Pancreas (tissue), 10 donors: Measurements from ENCODE around the gene EBF4. TPM values are rescaled to one million over a fixed set of nuclear protein-coding genes. Genes with fewer than 3 reads are reported as not detected.

Source experiments
- ATAC-seq, 4 donors: fragments of 200-7000 bp; cut with Tn5 transposase; one replicate each; pipeline versions ENCODE4 v1.8.0 to v1.9.1; 2020; ENCODE audit warnings: mild to moderate bottlenecking in 4 of 4, moderate library complexity in 4 of 4
- DNase-seq, 6 donors: peaks; one replicate each; pipeline ENCODE4 v3.0.0-alpha.2; 2020
- FAIRE-seq: peaks from 2 replicates; lab custom pipeline; 2012; peaks lifted over from hg19 to GRCh38; lab: Jason Lieb, UNC
- H3K27ac ChIP-seq, 4 donors: fragments of 200-600 bp; sonication (generic); 1 replicate in 3 of 4; 2 replicates in 1 of 4; pipeline versions ENCODE4 v1.5.0 to v1.8.0; 2020
- H3K27me3 ChIP-seq, 4 donors: fragments of 200-600 bp; one replicate each; pipeline ENCODE4 v1.8.0; 2021
- H3K36me3 ChIP-seq, 3 donors: fragments of 200-600 bp; sonication (generic) in 1 of 3; one replicate each; pipeline versions ENCODE4 v1.5.0 to v1.8.0; 2020 to 2021
- H3K4me1 ChIP-seq, 3 donors: fragments of 200-600 bp; one replicate each; pipeline ENCODE4 v1.8.0; 2021
- H3K4me3 ChIP-seq, 4 donors: fragments of 200-600 bp; sonication (generic) in 2 of 4; one replicate each; pipeline versions ENCODE4 v1.5.0 to v1.8.0; 2020 to 2021
- H3K9me3 ChIP-seq, 4 donors: fragments of 200-600 bp; one replicate each; pipeline ENCODE4 v1.8.0; 2021
- WGBS, 2 donors: extraction: QIAGEN DNeasy Blood & Tissue Kit; methylation state at CpG; one replicate each; pipeline ENCODE4 v1.1.7; 2013; 5-methylcytosine and 5-hydroxymethylcytosine counted together
- intact Hi-C, 3 donors: fragments of 100-400 bp; cut with DNase I; formaldehyde crosslinking; loops; one replicate each; pipeline versions ENCODE4 v1.11.1 to v1.14.2; 2022
- polyA plus RNA-seq, 2 donors: library from polyadenylated mRNA; stranded (reverse); fragments of 200-250 nt; gene quantifications; one replicate each; pipeline ENCODE4 v1.2.3, GENCODE V29; 2013
- total RNA-seq, 6 donors: library from RNA; stranded (reverse); fragmentation: NEBNext Ultra II Directional in 4 of 6; extraction: Animal tissue kit (Norgen Biotek cat#: 25700) in 4 of 6; gene quantifications; one replicate each; pipeline versions ENCODE4 v1.2.1 to v1.2.4, GENCODE V29; 2021 to 2023
- TF ChIP-seq, protein P1 (sequence below), 4 donors: fragments of 200-600 bp; sonication (generic) in 3 of 4; IDR thresholded peaks; one replicate each; pipeline versions ENCODE4 v1.5.0 to v1.8.0; 2021; ENCODE audit warnings: antibody characterized with exemption in 4 of 4
- donor health status: healthy with polysubstance abuse.
- donor health status: DM: no; HTN: no; CAD: no; lungs with moderate emphysema.
- donor health status: DM: no; HTN: no; CAD: no.
- donor health status: control.
- donor health status: control.
- donor health status: Bipolar disorder and iron deficiency.
- donor health status: DM: yes; HTN: yes; CAD: no.
- donor health status: DM: no; HTN: no; CAD: no.
- donor health status: DM: no; HTN: no; CAD: no.
- donor health status: DM: yes; HTN: yes; CAD: no.

The EBF4 gene, protein sequence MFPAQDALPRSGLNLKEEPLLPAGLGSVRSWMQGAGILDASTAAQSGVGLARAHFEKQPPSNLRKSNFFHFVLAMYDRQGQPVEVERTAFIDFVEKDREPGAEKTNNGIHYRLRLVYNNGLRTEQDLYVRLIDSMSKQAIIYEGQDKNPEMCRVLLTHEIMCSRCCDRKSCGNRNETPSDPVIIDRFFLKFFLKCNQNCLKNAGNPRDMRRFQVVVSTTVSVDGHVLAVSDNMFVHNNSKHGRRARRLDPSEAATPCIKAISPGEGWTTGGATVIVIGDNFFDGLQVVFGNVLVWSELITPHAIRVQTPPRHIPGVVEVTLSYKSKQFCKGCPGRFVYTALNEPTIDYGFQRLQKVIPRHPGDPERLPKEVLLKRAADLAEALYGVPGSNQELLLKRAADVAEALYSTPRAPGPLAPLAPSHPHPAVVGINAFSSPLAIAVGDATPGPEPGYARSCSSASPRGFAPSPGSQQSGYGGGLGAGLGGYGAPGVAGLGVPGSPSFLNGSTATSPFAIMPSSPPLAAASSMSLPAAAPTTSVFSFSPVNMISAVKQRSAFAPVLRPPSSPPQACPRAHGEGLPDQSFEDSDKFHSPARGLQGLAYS
- total RNA-seq (10 to 100 TPM in 2 of 6 donors, 1 to 10 TPM in 4; 6.8 to 16.4 (median 8.1) TPM), polyA plus RNA-seq (10 to 100 TPM; 22.9 to 25.3 TPM)

DNA sequence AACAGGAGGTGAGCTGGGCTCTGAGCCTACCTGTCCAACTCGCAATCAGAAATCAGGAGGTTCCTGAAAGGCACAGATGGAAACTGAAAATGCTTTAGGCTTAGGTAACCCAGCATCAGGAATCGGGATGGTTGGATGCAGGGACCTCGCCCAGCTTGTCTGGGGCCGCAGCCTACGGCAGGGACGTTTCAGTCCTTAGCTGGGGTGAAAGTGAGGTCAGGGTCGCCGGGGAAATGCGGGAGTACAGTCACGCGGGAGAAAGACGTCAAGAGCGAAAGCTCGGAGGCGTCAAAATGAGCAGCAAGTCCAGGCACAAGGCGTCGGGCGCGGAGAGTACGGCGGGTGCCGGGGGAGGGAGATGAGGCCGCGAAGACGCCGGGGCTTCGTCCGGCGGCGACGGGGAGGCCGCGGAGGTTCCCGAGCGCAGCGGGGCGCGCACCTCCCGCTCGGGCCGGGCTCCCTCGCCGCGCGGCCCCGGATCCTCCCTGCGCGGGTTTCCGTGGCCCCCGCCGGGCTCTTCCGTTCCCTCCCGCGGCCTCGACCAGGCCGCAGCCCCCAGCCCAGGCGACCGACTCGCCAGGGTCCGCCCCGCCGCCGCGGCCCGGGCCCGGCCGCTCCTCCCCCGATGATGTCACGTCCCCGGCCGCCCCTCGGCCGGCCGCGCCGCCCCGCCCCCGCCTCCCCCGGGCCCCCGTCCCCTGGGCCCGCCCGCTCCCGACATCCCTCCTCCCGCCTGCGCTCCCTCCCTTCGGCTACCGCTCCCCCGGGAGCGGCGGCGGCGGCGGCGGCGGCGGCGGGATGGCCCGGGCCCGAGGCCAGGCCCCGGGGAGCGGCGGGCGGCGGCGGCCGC, at the start of gene EBF4:
Gene EBF4 (plus strand): TSS at position 745 of the 850 bp plus-strand sequence. CDS start 866 bp downstream, outside the sequence.
- Histone ChIP-seq H3K4me1 (no peaks in the 10 kb centered on the region), H3K4me3 (peak within 1 kb of the TSS; percentile 23 to 52 (median 39)), H3K36me3 (no peaks in the 10 kb centered on the region), H3K27ac (peak within 1 kb of the TSS; percentile 48 to 68 (median 61)), H3K9me3 (no peaks in the 10 kb centered on the region), H3K27me3 (no peaks in the 10 kb centered on the region)
- peak; percentile 43 to 73 (median 65) for ATAC-seq
- 2 to 7% methylated on average over 25 to 106 of the region's 106 CpGs for WGBS, 2 donors
- no peak for FAIRE-seq
- TF ChIP-seq, protein P1, sequence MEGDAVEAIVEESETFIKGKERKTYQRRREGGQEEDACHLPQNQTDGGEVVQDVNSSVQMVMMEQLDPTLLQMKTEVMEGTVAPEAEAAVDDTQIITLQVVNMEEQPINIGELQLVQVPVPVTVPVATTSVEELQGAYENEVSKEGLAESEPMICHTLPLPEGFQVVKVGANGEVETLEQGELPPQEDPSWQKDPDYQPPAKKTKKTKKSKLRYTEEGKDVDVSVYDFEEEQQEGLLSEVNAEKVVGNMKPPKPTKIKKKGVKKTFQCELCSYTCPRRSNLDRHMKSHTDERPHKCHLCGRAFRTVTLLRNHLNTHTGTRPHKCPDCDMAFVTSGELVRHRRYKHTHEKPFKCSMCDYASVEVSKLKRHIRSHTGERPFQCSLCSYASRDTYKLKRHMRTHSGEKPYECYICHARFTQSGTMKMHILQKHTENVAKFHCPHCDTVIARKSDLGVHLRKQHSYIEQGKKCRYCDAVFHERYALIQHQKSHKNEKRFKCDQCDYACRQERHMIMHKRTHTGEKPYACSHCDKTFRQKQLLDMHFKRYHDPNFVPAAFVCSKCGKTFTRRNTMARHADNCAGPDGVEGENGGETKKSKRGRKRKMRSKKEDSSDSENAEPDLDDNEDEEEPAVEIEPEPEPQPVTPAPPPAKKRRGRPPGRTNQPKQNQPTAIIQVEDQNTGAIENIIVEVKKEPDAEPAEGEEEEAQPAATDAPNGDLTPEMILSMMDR (IDR thresholded peaks at IDR 0.05), result no peak
- intact Hi-C loops, result no loop called here
- DNase-seq, result peak; percentile 41 to 80 (median 53)

DNA sequence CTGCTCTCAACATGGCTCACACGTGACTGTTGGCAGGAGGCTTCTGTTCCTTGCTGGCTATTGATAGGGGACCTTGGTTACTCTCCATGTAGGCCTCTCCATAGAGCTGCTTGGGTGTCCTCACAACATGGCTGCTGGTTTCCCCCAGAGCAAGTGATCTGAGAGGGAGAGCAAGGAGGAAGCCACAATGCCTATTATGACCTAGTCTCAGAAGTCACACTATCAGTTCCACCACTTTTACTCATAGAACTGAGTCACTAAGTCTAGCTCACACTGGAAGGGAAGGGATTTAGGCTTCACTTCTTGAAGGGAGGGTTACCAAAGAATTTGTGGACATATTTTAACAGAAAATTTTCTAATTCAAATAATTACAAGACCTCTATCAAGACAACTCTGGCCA, 48.9 kb upstream of the EBF4 start:
- WGBS, 2 donors, result 91 to 100% methylated on average over 1 of the region's 1 CpG
- Histone ChIP-seq H3K27me3 (no peaks in the 10 kb centered on the region), H3K4me3 (no peak overlapping the region), H3K4me1 (no peaks in the 10 kb centered on the region), H3K36me3 (no peaks in the 10 kb centered on the region), H3K27ac (no peak overlapping the region), H3K9me3 (no peaks in the 10 kb centered on the region)
- TF ChIP-seq, protein P1 (IDR thresholded peaks at IDR 0.05), result no peak
- FAIRE-seq (no peak), ATAC-seq (no peak), DNase-seq (no peak)
- intact Hi-C loops, result loop anchor here in 1 of 3 donors (10.0 kb wide), 1 partner anchor 119 kb away; no protein-coding TSS in a partner anchor

DNA sequence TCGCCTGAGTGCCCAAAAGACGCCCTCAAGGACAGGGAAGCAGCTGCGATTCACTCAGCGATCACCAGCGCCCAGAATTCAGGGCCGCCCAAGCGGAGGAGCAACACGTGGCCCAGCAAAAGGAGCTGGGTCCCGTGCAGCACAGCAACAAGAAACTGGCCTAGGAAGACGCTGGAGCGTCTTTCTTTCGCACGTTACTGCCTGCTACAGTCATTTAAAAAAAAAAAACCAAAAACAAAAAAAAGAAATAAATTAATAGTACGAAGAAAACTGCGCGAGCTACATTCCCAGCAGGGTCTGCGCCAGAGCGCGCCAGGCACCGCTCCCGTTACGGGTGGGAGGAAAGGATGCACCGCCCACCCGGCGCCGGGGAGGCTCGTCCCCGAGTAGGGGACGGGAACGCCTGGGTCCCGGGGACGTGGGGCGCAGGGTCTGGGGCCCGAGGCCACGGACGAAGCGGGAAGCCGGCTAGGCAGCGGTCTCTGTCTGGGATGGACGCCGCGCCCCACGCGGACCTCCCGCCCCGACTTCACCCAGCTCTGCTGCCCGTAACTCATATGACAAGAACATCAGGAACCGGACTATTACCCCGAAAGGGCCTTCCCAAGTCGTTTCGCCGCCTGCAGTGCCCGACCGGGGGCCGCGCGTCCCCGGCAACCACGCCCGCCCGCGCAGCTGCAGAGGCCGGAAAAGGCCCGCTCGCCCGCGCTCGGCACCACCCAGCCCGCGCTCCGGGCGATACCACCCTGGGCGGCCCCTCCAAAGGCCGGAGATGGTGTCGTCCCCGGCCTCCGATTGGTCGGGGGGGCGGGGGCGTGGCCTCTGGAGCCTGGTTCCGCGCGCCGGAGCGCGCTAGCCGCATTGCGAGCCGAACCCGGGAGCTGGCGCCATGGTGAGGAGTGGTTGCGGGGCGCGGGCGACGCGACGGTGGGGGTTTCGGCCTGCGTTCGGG, 40.5 kb upstream of the EBF4 start, which contains the start of gene NOP56:
Gene NOP56 (plus strand): TSS at position 861 of the 952 bp plus-strand sequence. CDS start 29 bp downstream, at position 890.
- peak within 1 kb of the TSS; percentile 91 to 98 (median 96) for H3K4me3 ChIP-seq
- no peaks in the 10 kb centered on the region for H3K9me3 ChIP-seq
- DNase-seq (peak; percentile 89 to 96 (median 94)), ATAC-seq (peak; percentile 96 to 99 (median 96)), FAIRE-seq (no peak)
- peaks cover 5 to 27% (median 20%) of the 10 kb centered on the region in 3 donors for H3K36me3 ChIP-seq
- H3K4me1 ChIP-seq, result peaks cover 5 to 16% (median 7%) of the 10 kb centered on the region in 3 donors
- intact Hi-C loops, result no loop called here
- TF ChIP-seq, protein P1 (IDR thresholded peaks at IDR 0.05), result no peak
- H3K27me3 ChIP-seq, result no peaks in the 10 kb centered on the region
- peak within 1 kb of the TSS; percentile 78 to 91 (median 80) for H3K27ac ChIP-seq
- 0% methylated on average over 90 to 101 of the region's 101 CpGs for WGBS, 2 donors
